HL-60 (cell line): ENCODE data around the gene VIPAS39.

Source experiments
- DNase-seq, 2 experiments: peaks; one replicate each; pipeline ENCODE4 v3.0.0-alpha.2; 2010 to 2020; ENCODE audit warnings: low read depth in 1 of 2, low spot score in 1 of 2
- H3K27ac ChIP-seq: fragments of 250-450 bp; sonication (Bioruptor Pico); replicated peaks from 2 replicates; pipeline ENCODE4 v1.5.1; 2020; ENCODE audit warnings: mild to moderate bottlenecking, moderate library complexity
- H3K27me3 ChIP-seq: fragments of 250-450 bp; sonication (Bioruptor Pico); 2 replicates; pipeline ENCODE4 v1.5.1; 2021; ENCODE audit warnings: mild to moderate bottlenecking, moderate library complexity; ENCODE audit not compliant: insufficient read depth, poor library complexity, severe bottlenecking
- H3K4me3 ChIP-seq: replicated peaks from 2 replicates; pipeline ENCODE4 v1.5.1; 2011; ENCODE audit warnings: mild to moderate bottlenecking, control low read depth, low read length; ENCODE audit not compliant: insufficient read depth
- CTCF ChIP-seq: IDR thresholded peaks from one replicate; pipeline ENCODE4 v1.5.1; 2011; ENCODE audit warnings: low read length, control low read depth, inconsistent platforms; ENCODE audit not compliant: insufficient read depth
- GABPA ChIP-seq: IDR thresholded peaks from 2 replicates; pipeline ENCODE4 v1.6.1; 2012; ENCODE audit warnings: low read depth
- POLR2AphosphoS5 ChIP-seq: IDR thresholded peaks from 2 replicates; pipeline ENCODE4 v1.6.1; 2012; ENCODE audit warnings: low read depth
- REST ChIP-seq: IDR thresholded peaks from 2 replicates; pipeline ENCODE4 v1.6.1; 2012; ENCODE audit warnings: low read depth; ENCODE audit not compliant: insufficient replicate concordance
- SPI1 ChIP-seq: IDR thresholded peaks from 2 replicates; pipeline ENCODE4 v1.6.1; 2012; ENCODE audit warnings: low read depth, mild to moderate bottlenecking, borderline replicate concordance

VIPAS39 gene

GRCh38 chr14:77436042-77436441 lies 21.4 kb downstream of the VIPAS39 start:
- Histone ChIP-seq H3K4me3 (no peak overlapping the region), H3K27ac (no peak overlapping the region), H3K27me3 (no peaks in the 10 kb centered on the region)
- TF ChIP-seq POLR2AphosphoS5 (no peak), SPI1 (no peak), GABPA (no peak), REST (no peak), CTCF (no peak)
- no peak for DNase-seq

- TF ChIP-seq REST = no peak
- TF ChIP-seq SPI1 = no peak
- TF ChIP-seq POLR2AphosphoS5 = no peak
- TF ChIP-seq CTCF = no peak
- no peak for TF ChIP-seq GABPA
- DNase-seq = no peak
- H3K27ac ChIP-seq = no peak overlapping the region
- H3K27me3 ChIP-seq = no peaks in the 10 kb centered on the region
- H3K4me3 ChIP-seq = no peak overlapping the region
Measured at GRCh38 chr14:77426396-77426795, 31.0 kb downstream of the VIPAS39 start.

- H3K4me3 ChIP-seq = no peak overlapping the region
- no peaks in the 10 kb centered on the region for H3K27me3 ChIP-seq
- H3K27ac ChIP-seq = no peak overlapping the region
- TF ChIP-seq SPI1 (no peak), REST (no peak), CTCF (no peak), POLR2AphosphoS5 (no peak), GABPA (no peak)
- DNase-seq = no peak
Measured at GRCh38 chr14:77424862-77425261, 32.5 kb downstream of the VIPAS39 start.
